Measurements from ENCODE around the gene EDC4. TPM values are rescaled to one million over a fixed set of nuclear protein-coding genes. Genes with fewer than 3 reads are reported as not detected.

The EDC4 gene
- total and polyA plus RNA-seq, 2 of the 8 experiments (the other 6 are each of a cell fraction or from before 2014, with no cell fraction given), result 58.5 to 72.7 TPM

DNA sequence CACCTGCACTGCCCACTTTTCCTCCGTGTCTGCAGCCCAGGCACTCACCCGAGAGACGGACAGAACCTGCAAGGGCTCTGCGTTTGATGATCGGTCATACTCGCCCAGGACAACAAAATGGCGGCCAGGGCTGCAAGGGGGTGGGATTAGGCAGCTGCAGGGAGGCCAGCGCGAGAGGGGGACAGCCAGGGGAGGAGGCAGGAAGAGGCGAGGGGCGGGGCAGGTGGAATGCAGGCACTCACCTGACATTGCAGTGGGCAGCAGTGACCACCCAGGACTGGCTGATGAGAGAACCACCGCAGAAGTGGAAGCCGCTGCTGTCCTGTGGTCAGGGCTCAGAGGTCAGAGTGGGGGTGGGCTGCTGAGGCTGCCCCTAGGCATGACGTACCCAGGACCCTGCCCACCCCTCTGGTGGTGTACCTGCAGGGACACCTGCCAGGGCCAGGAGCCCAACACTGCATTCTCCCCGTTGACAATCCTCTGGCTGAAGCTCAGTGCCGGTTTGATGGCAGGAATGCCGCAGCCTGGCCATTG is 57.9 kb downstream of the EDC4 start:
- peaks cover 7% of the 10 kb centered on the region for H3K23me2 ChIP-seq (ENCODE audit: low read depth, low read length)
- H4K91ac ChIP-seq (replicated peaks; ENCODE audit: insufficient read length, low read length), result no peak overlapping the region
- no peak overlapping the region for H3K4ac ChIP-seq (replicated peaks; ENCODE audit: insufficient read length, low read depth, low read length)
- H2BK20ac ChIP-seq (ENCODE audit: low read length), result no peak overlapping the region
- CTCF ChIA-PET (ENCODE audit: partially characterized antibody), result interaction anchor here (1.0 to 27.1 kb wide), 11 partner anchors 8 to 122 kb away, joined by 3 to 623 read pairs (median 5); partner anchors contain the start of genes EDC4, LCAT, NRN1L and PSKH1
- H4K5ac ChIP-seq (ENCODE audit: insufficient read length, low read depth, low read length), result no peak overlapping the region
- H3K4me2 ChIP-seq (ENCODE audit: insufficient read depth in 1 of 2, low read depth in 2 of 2, low read length in 2 of 2), result no peak overlapping the region
- H3K27me3 ChIP-seq (replicated peaks in 1 of 4; ENCODE audit: control insufficient read depth in 3 of 4, extremely low read depth in 1 of 4, insufficient read depth in 3 of 4, low read length in 3 of 4), result no peaks in the 10 kb centered on the region
- no peaks in the 10 kb centered on the region for H3K79me2 ChIP-seq (ENCODE audit: control insufficient read depth in 1 of 2, insufficient read depth in 2 of 2, low read length in 2 of 2)
- H3K9ac ChIP-seq (replicated peaks in 1 of 4; ENCODE audit: extremely low read depth in 1 of 4, low read depth in 3 of 4, low read length in 3 of 4), result no peak overlapping the region
- WGBS, 2 experiments (ENCODE audit: extremely low coverage in 1 of 2, insufficient coverage in 1 of 2, insufficient read length in 1 of 2, insufficient replicate concordance in 2 of 2, low coverage in 1 of 2, low lambda C conversion rate in 2 of 2, missing lambda C conversion rate in 1 of 2), result 95% methylated on average over 10 of the region's 17 CpGs; no CpG with 5 or more reads in 1 of the 2 experiments
- no peak overlapping the region for H3K56ac ChIP-seq (replicated peaks; ENCODE audit: insufficient read length, low read depth, low read length)
- H3K79me1 ChIP-seq (ENCODE audit: low read depth, low read length), result peaks cover 4% of the 10 kb centered on the region; the same call in 1 of the 2 replicates
- no peak overlapping the region for H3K27ac ChIP-seq (ENCODE audit: low read depth, low read length)
- no peak overlapping the region for H2BK15ac ChIP-seq (ENCODE audit: low read length)
- DNase-seq (ENCODE audit: low read depth in 1 of 2, low spot score in 2 of 2) (no peak), FAIRE-seq (no peak)
- no peak overlapping the region for H2AK5ac ChIP-seq (ENCODE audit: low read depth, low read length)
- POLR2A ChIA-PET (ENCODE audit: partially characterized antibody), result interaction anchor here (0.6 to 7.5 kb wide), 6 partner anchors 10 to 702 kb away, joined by 3 to 43 read pairs (median 4); partner anchors contain the start of genes LCAT and NRN1L
- peak overlapping the region; percentile 50; the same call in 1 of the 2 replicates for H2BK12ac ChIP-seq (ENCODE audit: low read depth, low read length)
- no peak overlapping the region for H2AFZ ChIP-seq (ENCODE audit: low read length)
- H3K23ac ChIP-seq (ENCODE audit: insufficient read length), result no peak overlapping the region
- H3K36me3 ChIP-seq (ENCODE audit: control insufficient read depth in 2 of 4, insufficient read depth in 4 of 4, low read length in 3 of 4), result no peaks in the 10 kb centered on the region; a peak in 2 of 8 replicates
- no peak overlapping the region for H3K14ac ChIP-seq (ENCODE audit: insufficient read length)
- peaks cover 3 to 27% of the 10 kb centered on the region in 2 experiments for H4K20me1 ChIP-seq (replicated peaks in 1 of 2; ENCODE audit: control insufficient read depth in 1 of 2, insufficient read depth in 2 of 2, low read length in 2 of 2)
- H3K18ac ChIP-seq (ENCODE audit: extremely low read depth, low read length), result no peak overlapping the region
- H2BK120ac ChIP-seq (replicated peaks; ENCODE audit: low read depth, low read length), result no peak overlapping the region
- no peak overlapping the region for H4K8ac ChIP-seq (ENCODE audit: extremely low read depth, insufficient read depth, low read length)
- TF ChIP-seq KDM4A (IDR thresholded peaks at IDR 0.05; ENCODE audit: low read depth, low read length, severe bottlenecking) (no peak), MAFK (IDR thresholded peaks at IDR 0.05; ENCODE audit: low read depth, low read length) (no peak), EP300 (IDR thresholded peaks at IDR 0.05; ENCODE audit: borderline replicate concordance in 1 of 2, low read depth in 2 of 2, low read length in 2 of 2) (no peak), YY1 (IDR thresholded peaks at IDR 0.05; ENCODE audit: low read depth, low read length) (0 out of 2 replicates have a peak, but pooled peaks have one; percentile 41), POLR2A (IDR thresholded peaks at IDR 0.05; ENCODE audit: control extremely low read depth in 1 of 2, low read depth in 2 of 2, low read length in 2 of 2) (peak in 1 of 2 experiments; percentile 22; a peak in 1 of 3 replicates), BRCA1 (IDR thresholded peaks at IDR 0.05; ENCODE audit: low read depth, low read length) (no peak), SIN3A (conservative IDR thresholded peaks at IDR 0.05 in 1 of 2, IDR thresholded peaks at IDR 0.05 in 1 of 2; ENCODE audit: low read depth in 1 of 2, low read length in 2 of 2) (no peak), SP1 (IDR thresholded peaks at IDR 0.05; ENCODE audit: low read depth, low read length) (no peak), JUN (IDR thresholded peaks at IDR 0.05; ENCODE audit: low read depth, low read length) (no peak), GTF2F1 (IDR thresholded peaks at IDR 0.05; ENCODE audit: borderline replicate concordance, low read depth, low read length) (no peak)
- peaks cover 0 to 15% (median 10%) of the 10 kb centered on the region in 4 experiments; a peak in 5 of 7 replicates for H3K4me1 ChIP-seq (replicated peaks in 1 of 4; ENCODE audit: control insufficient read depth in 3 of 4, insufficient read depth in 4 of 4, low read length in 3 of 4)
- no peak overlapping the region for H3K4me3 ChIP-seq (ENCODE audit: extremely low read depth in 1 of 4, insufficient read depth in 2 of 4, low read depth in 3 of 4, low read length in 4 of 4)
- H3K9me3 ChIP-seq (ENCODE audit: insufficient read depth in 2 of 2, low read depth in 1 of 2, low read length in 1 of 2), result no peaks in the 10 kb centered on the region
- 0 out of 2 replicates have a peak overlapping the region, but pooled peaks have one; percentile 24 for H2BK5ac ChIP-seq (ENCODE audit: low read depth, low read length)

All from H1 (cell line).